Gastroesophageal sphincter (tissue), 3 donors: ENCODE measurements around the gene WBP2.

Experiments
- EP300 ChIP-seq: sonication (generic); formaldehyde crosslinking; IDR thresholded peaks from one replicate; pipeline ENCODE4 v1.6.1; 2017; ENCODE audit warnings: antibody characterized with exemption, mild to moderate bottlenecking
- POLR2A ChIP-seq, 2 donors: fragments of 450-650 bp; IDR thresholded peaks; one replicate each; pipeline ENCODE4 v1.6.1; 2017; ENCODE audit warnings: antibody characterized with exemption in 2 of 2, mild to moderate bottlenecking in 2 of 2, moderate library complexity in 1 of 2
- POLR2AphosphoS5 ChIP-seq: sonication (generic); formaldehyde crosslinking; IDR thresholded peaks from one replicate; pipeline ENCODE4 v1.6.1; 2017; ENCODE audit warnings: antibody characterized with exemption
- TF ChIP-seq, protein P1 (sequence below), 4 experiments: fragments of 200-600 bp in 2 of 4; fragments of 450-650 bp in 2 of 4; sonication (generic) in 1 of 4; IDR thresholded peaks; one replicate each; pipeline ENCODE4 v1.5.1; 2017 to 2019; ENCODE audit warnings: antibody characterized with exemption in 4 of 4, mild to moderate bottlenecking in 2 of 4, moderate library complexity in 2 of 4

DNA sequence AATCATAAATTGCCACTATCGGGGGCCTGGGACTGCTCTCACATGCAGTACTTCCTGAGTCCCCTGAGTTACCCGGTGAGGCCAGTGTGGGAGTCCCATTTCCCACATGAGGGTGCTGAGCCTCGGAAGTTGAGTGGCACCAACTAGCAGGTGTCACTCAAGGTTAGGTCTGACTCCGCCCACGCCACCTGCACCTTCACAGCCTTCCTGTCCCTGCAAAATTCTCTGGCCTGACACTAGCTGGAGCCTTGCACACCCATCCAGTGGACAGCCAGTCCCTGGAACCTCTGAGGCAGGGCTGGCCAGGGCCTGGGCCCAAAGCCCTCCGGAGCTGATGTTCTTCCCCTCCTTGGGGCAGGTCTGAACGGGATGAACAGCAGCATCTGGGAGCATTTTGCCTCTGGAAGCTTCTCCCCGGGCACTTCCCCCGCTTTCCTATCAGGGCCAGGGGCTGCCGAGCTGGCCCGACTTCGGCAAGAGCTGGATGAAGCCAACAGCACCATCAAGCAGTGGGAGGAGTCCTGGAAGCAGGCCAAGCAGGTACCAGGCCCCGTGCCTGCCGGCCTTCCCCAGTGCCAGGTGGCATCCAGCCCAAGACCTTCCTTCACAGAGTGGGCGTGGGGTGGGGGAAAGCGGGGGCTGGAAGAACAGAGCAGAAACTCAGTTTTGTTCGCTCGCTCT is 32.9 kb downstream of the WBP2 start:
- TF ChIP-seq POLR2A (IDR thresholded peaks at IDR 0.05) (no peak), EP300 (no peak), POLR2AphosphoS5 (no peak)
- TF ChIP-seq, protein P1, sequence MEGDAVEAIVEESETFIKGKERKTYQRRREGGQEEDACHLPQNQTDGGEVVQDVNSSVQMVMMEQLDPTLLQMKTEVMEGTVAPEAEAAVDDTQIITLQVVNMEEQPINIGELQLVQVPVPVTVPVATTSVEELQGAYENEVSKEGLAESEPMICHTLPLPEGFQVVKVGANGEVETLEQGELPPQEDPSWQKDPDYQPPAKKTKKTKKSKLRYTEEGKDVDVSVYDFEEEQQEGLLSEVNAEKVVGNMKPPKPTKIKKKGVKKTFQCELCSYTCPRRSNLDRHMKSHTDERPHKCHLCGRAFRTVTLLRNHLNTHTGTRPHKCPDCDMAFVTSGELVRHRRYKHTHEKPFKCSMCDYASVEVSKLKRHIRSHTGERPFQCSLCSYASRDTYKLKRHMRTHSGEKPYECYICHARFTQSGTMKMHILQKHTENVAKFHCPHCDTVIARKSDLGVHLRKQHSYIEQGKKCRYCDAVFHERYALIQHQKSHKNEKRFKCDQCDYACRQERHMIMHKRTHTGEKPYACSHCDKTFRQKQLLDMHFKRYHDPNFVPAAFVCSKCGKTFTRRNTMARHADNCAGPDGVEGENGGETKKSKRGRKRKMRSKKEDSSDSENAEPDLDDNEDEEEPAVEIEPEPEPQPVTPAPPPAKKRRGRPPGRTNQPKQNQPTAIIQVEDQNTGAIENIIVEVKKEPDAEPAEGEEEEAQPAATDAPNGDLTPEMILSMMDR (IDR thresholded peaks at IDR 0.05): no peak
